Stimulated activated CD8-positive, alpha-beta memory T cell treated with anti-CD3 and anti-CD28 coated beads, Interleukin-7, amount 100 ng/mL, for 1 hour (primary cell): ENCODE data around the gene FYB2.

Source experiments
- DNase-seq, 2 donors: peaks; one replicate each; pipeline ENCODE4 v3.0.0-alpha.2; 2020; ENCODE audit warnings: low read depth in 2 of 2

The FYB2 gene

GRCh38 chr1:56710646-56711045 lies 108.6 kb downstream of the FYB2 start:
- no peak for DNase-seq

- DNase-seq, result no peak
These were observed 109.2 kb downstream of the FYB2 start for GRCh38 chr1:56709995-56710394.

GRCh38 chr1:56709269-56709880 lies 109.8 kb downstream of the FYB2 start:
- DNase-seq, result no peak

- DNase-seq, result no peak
These were observed 111.8 kb downstream of the FYB2 start for GRCh38 chr1:56707379-56707778.

- DNase-seq, result no peak
These were observed 115.5 kb downstream of the FYB2 start for GRCh38 chr1:56703747-56704146.

- DNase-seq, result no peak
These were observed 122.5 kb downstream of the FYB2 start for GRCh38 chr1:56696663-56697062.

- DNase-seq, result no peak
These were observed 130.6 kb downstream of the FYB2 start for GRCh38 chr1:56688522-56689026.

- no peak for DNase-seq
These were observed 133.0 kb downstream of the FYB2 start for GRCh38 chr1:56686169-56686568.

GRCh38 chr1:56683569-56683968 lies 135.6 kb downstream of the FYB2 start:
- no peak for DNase-seq

- no peak for DNase-seq
These were observed 142.6 kb downstream of the FYB2 start for GRCh38 chr1:56676571-56677035.

GRCh38 chr1:56675763-56676162 lies 143.4 kb downstream of the FYB2 start:
- no peak for DNase-seq

GRCh38 chr1:56672579-56672978 lies 146.6 kb downstream of the FYB2 start:
- DNase-seq, result no peak

- no peak for DNase-seq
These were observed 147.7 kb downstream of the FYB2 start for GRCh38 chr1:56671542-56671941.

- no peak for DNase-seq
These were observed 148.1 kb downstream of the FYB2 start for GRCh38 chr1:56671085-56671484.

- no peak for DNase-seq
These were observed 148.9 kb downstream of the FYB2 start for GRCh38 chr1:56670350-56670749.
